ENCODE data around the gene CSGALNACT2.
A peak's percentile ranks its signal among the peaks of the same experiment; 100 is the strongest.

- TF ChIP-seq ETV6 (IDR thresholded peaks at IDR 0.05; ENCODE audit: borderline replicate concordance in 1 of 2, low read depth in 2 of 2, low read length in 1 of 2) (no peak), ETV6 (CRISPR knock-in tag; IDR thresholded peaks at IDR 0.05; ENCODE audit: borderline replicate concordance) (no peak), STAT5B (CRISPR knock-in tag; IDR thresholded peaks at IDR 0.05) (no peak), ZBTB7A (IDR thresholded peaks at IDR 0.05; ENCODE audit: borderline replicate concordance, control insufficient read depth, low read depth, low read length) (no peak), CTCF (IDR thresholded peaks at IDR 0.05 in 2 of 3, conservative IDR thresholded peaks at IDR 0.05 in 1 of 3; ENCODE audit: insufficient read depth in 2 of 3, low read depth in 1 of 3, low read length in 3 of 3) (peak; percentile 51 to 87 (median 54))
Measured at GRCh38 chr10:43204042-43204942, 66.0 kb downstream of the CSGALNACT2 start.
